Activated CD8-positive, alpha-beta T cell treated with anti-CD3 and anti-CD28 coated beads, Interleukin-2, amount 10 ng/mL, durations not matched to agents 7 days and 5 days (primary cell): ENCODE data around the gene DENND2A. TPM values are rescaled to one million over a fixed set of nuclear protein-coding genes. Genes with fewer than 3 reads are reported as not detected.

Experiments
- ATAC-seq: fragments of 150-1000 bp; cut with Tn5 transposase; one replicate; pipeline ENCODE4 v1.10.0; 2021; ENCODE audit warnings: moderate library complexity
- CTCF ChIA-PET: fragments of 350-600 bp; sonication (Branson Sonifier 250); formaldehyde crosslinking; loops from one replicate; lab custom pipeline; 2021; ENCODE audit warnings: antibody characterized with exemption; lab: Charles Lee
- POLR2A ChIA-PET: fragments of 350-600 bp; sonication (Branson Sonifier 250); formaldehyde crosslinking; loops from one replicate; lab custom pipeline; 2021; ENCODE audit warnings: antibody characterized with exemption; lab: Charles Lee
- DNase-seq: peaks from one replicate; pipeline ENCODE4 v3.0.0-alpha.2; 2020
- H3K27ac Mint-ChIP-seq: one replicate; pipeline ENCODE4 v1.8.0; 2021; ENCODE audit warnings: mild to moderate bottlenecking, mixed read lengths
- H3K27me3 Mint-ChIP-seq: one replicate; pipeline ENCODE4 v1.8.0; 2021; ENCODE audit warnings: low read depth, mixed read lengths
- H3K36me3 Mint-ChIP-seq: one replicate; pipeline ENCODE4 v1.8.0; 2021; ENCODE audit warnings: low read depth, mixed read lengths
- H3K4me1 Mint-ChIP-seq: one replicate; pipeline ENCODE4 v1.8.0; 2021; ENCODE audit warnings: low read depth, mixed read lengths
- H3K4me3 Mint-ChIP-seq: one replicate; pipeline ENCODE4 v1.8.0; 2021; ENCODE audit warnings: mild to moderate bottlenecking, mixed read lengths
- H3K9me3 Mint-ChIP-seq: one replicate; pipeline ENCODE4 v1.8.0; 2022; ENCODE audit warnings: mixed read lengths; ENCODE audit not compliant: insufficient read depth
- total RNA-seq, 2 experiments: library from RNA; stranded (reverse); gene quantifications; one replicate each; pipeline ENCODE4 v1.2.3, GENCODE V29; 2021

The DENND2A gene
- total RNA-seq, 2 experiments from 2014 or later = not detected

DNA sequence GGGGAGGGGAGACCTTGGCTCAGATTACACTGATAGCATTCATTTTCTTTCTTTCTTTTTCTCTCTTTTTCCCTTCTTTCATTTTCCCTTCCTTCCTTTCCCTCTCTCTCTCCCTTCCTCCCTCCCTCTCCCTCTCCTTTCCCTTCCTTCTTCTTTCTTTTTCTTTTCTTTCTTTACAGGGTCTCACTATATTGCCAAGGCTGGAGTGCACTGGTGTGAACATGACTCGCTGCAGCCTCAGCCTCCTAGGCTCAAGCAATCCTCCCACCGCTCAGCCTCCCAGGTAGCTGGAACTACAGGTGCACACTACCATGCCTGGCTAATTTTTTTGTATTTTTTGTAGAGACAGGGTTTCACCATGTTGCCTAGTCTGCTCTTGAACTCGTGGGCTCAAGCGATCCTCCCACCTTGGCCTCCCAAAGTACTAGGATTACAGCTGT is 88.4 kb downstream of the DENND2A start:
- Mint-ChIP-seq H3K4me3 (no peak overlapping the region), H3K27ac (no peak overlapping the region), H3K9me3 (no peaks in the 10 kb centered on the region), H3K36me3 (no peaks in the 10 kb centered on the region), H3K27me3 (no peaks in the 10 kb centered on the region), H3K4me1 (no peaks in the 10 kb centered on the region)
- ATAC-seq = no peak
- no peak for DNase-seq
- ChIA-PET POLR2A (no interaction called here), CTCF (no interaction called here)

DNA sequence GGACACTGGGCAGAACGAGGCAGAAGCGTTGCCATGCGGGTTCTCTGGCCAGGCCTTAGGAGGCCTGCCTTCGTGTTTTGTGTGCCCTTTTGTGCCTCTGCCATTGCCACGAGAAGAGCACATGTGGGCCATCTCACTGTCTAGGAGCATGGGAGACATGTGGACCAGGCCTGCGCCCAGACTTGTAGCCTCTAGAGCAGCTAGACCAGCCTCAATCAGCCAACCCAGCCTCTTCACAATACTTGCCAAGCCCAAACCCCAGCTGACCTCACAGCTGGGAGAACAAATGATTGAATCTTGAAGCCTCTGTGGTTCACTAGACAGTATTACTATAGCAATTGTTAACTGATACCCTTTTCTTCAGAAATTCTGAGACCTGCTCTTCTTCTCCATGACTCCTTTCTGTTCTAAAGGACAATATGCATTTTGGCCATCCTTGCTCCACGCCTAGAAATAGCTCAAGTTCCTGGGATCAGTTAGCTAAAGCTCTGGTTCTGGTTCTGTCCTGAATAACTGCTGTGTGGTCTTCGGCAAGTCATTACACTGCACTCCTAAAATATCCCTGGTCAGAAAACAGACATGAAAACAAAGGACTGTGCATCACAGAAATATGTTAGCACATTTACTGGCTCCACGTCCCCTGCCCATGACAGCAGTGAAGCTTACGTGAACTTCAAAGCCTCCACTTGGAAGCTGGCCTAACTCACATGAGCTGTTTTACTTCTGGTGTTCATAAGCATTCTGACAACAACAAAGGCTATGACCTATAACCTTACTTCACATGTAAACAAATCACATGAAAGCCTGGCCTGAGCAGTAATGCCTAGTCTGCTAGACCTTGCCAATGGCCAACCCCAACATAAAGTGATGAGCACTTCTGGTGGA is 89.0 kb downstream of the DENND2A start:
- Mint-ChIP-seq H3K36me3 (no peaks in the 10 kb centered on the region), H3K27ac (no peak overlapping the region), H3K4me3 (no peak overlapping the region), H3K9me3 (no peaks in the 10 kb centered on the region), H3K4me1 (no peaks in the 10 kb centered on the region), H3K27me3 (no peaks in the 10 kb centered on the region)
- CTCF ChIA-PET = no interaction called here
- DNase-seq (no peak), ATAC-seq (no peak)
- POLR2A ChIA-PET = no interaction called here

DNA sequence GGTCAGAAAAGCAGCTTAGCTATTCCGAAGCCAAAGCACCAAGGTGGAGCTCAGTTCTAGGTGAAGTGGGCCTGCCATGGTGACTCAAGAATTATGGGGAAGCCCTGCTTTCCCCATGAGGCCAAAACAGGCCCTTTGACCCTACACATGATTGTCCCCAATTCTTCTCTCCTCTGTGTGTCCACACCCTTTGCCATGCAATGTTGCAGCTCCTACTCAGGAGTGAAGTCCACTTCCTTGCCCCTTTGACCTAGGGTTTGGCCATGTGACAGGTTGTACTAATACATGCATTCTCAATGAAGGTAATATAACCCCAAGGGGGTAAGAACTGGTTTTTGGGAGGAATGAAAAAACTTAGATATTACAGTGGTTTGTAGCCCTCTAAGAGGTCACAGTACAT is 93.7 kb downstream of the DENND2A start:
- DNase-seq (no peak), ATAC-seq (no peak)
- no peak overlapping the region for H3K27ac Mint-ChIP-seq
- H3K27me3 Mint-ChIP-seq = peaks cover under 1% of the 10 kb centered on the region
- H3K9me3 Mint-ChIP-seq = no peaks in the 10 kb centered on the region
- H3K4me1 Mint-ChIP-seq = no peaks in the 10 kb centered on the region
- no peaks in the 10 kb centered on the region for H3K36me3 Mint-ChIP-seq
- ChIA-PET POLR2A (no interaction called here), CTCF (no interaction called here)
- H3K4me3 Mint-ChIP-seq = no peak overlapping the region

DNA sequence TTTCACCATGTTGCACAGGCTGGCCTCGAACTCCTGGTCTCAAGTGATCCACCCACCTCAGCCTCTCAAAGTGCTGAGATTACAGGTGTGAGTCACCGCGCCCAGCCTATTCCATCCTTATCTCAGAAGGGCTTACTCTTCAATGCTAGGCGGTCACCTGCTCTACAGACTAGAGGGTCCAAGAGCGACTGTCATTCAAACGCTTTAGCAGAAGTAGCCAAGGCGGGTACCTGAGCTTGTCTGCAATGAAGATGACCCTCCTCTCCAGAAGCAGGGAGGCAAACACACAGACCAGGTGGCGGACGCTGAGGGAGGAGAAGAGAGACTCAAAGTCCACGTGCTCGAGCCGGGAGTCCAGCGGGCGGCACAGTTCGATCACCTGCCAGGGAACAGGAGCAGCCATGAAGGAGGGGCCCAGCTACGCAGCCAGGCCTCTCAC is 96.2 kb downstream of the DENND2A start:
- ChIA-PET CTCF (no interaction called here), POLR2A (no interaction called here)
- H3K27ac Mint-ChIP-seq = no peak overlapping the region

DNA sequence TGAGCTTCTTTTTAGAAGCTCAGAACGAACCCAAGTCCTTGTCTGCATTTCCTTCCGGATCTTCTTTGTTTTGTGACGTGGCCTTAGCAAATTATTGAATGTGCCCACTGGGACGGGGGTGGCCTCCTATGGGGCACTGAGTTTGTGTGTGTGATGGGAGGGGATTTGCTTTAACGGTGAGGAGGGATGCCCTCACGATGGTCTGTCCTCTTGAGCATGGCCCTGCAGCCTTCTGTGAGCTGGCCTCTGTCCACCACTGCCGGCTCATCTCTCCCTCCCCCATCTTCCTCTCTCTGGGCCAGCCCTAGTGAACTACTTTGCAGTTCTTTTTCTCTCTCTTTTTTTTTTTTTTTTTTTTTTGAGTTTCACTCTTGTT is 98.4 kb downstream of the DENND2A start:
- CTCF ChIA-PET = interaction anchor here (0.9 kb wide), 1 partner anchor 111 kb away, joined by 3 read pairs; no protein-coding TSS in a partner anchor
- POLR2A ChIA-PET = no interaction called here
- Mint-ChIP-seq H3K4me1 (no peaks in the 10 kb centered on the region), H3K27me3 (peaks cover 8% of the 10 kb centered on the region), H3K9me3 (no peaks in the 10 kb centered on the region), H3K36me3 (no peaks in the 10 kb centered on the region), H3K4me3 (no peak overlapping the region), H3K27ac (no peak overlapping the region)
- ATAC-seq (no peak), DNase-seq (no peak)

More for the DNA sequence above, 96.2 kb downstream of the DENND2A start:
- Mint-ChIP-seq H3K9me3 (no peaks in the 10 kb centered on the region), H3K4me3 (no peak overlapping the region), H3K4me1 (no peaks in the 10 kb centered on the region), H3K27me3 (peaks cover 8% of the 10 kb centered on the region), H3K36me3 (no peaks in the 10 kb centered on the region)
- no peak for DNase-seq
- ATAC-seq = no peak

DNA sequence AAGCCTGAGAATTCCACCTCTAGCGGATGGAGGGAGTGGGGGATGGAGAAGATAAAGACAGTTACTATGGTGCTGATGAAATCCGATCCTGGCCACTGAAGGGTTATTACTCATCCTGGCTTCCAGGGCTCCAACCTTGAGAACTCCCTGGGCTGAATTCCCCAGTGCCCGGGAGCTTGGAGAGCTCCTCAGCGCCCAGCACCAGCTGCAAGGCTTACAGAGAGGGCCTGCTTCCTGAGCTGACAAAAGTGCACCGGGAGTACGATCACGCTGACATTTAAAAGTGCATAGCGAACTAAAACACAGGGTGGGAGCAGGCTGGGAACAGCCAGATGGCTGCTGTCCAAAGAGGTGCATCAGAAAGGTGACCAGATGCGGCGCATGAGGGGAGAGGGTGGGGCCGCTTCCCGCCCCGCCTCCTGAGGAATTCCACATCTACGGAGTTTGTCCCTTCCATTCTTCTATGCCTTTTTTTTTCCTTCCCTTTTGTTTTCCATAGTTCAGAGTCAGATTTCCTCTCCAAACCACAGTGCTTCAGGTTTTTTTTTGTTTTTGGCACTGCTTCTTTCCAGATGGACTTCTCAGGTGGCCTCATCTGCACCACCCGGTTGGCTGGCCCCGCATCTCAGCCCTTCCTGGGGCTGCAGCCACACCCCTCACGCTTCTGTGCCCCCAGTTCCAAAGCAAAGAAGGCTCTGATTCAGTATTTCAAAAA is 98.9 kb downstream of the DENND2A start:
- CTCF ChIA-PET = interaction anchor here (0.9 kb wide), 1 partner anchor 112 kb away, joined by 3 read pairs; no protein-coding TSS in a partner anchor
- no peak for DNase-seq
- Mint-ChIP-seq H3K27me3 (peaks cover 8% of the 10 kb centered on the region), H3K4me1 (no peaks in the 10 kb centered on the region), H3K36me3 (no peaks in the 10 kb centered on the region), H3K9me3 (no peaks in the 10 kb centered on the region), H3K4me3 (no peak overlapping the region), H3K27ac (no peak overlapping the region)
- ATAC-seq = no peak
- POLR2A ChIA-PET = no interaction called here

DNA sequence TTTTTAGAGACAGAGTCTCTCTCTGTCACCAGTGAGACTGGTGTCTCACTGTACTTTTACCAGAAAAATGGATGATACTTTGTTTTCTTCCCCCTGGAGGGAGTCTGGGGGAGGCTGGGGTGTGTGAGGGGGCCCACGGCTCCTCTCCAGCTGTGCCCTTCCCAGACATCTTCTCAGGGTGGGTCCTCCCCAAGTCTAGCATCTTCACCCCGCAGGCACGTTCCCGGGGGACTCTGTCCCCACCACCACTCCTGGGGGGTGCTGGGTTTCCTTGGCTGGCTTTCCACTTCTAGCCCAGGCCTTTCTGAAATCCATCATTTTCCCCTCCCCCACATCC is 99.5 kb downstream of the DENND2A start:
- ChIA-PET CTCF (no interaction called here), POLR2A (no interaction called here)
- no peaks in the 10 kb centered on the region for H3K9me3 Mint-ChIP-seq
- no peak overlapping the region for H3K4me3 Mint-ChIP-seq
- ATAC-seq (no peak), DNase-seq (no peak)
- no peak overlapping the region for H3K27ac Mint-ChIP-seq
- H3K4me1 Mint-ChIP-seq = no peaks in the 10 kb centered on the region
- H3K27me3 Mint-ChIP-seq = peaks cover 8% of the 10 kb centered on the region
- no peaks in the 10 kb centered on the region for H3K36me3 Mint-ChIP-seq

DNA sequence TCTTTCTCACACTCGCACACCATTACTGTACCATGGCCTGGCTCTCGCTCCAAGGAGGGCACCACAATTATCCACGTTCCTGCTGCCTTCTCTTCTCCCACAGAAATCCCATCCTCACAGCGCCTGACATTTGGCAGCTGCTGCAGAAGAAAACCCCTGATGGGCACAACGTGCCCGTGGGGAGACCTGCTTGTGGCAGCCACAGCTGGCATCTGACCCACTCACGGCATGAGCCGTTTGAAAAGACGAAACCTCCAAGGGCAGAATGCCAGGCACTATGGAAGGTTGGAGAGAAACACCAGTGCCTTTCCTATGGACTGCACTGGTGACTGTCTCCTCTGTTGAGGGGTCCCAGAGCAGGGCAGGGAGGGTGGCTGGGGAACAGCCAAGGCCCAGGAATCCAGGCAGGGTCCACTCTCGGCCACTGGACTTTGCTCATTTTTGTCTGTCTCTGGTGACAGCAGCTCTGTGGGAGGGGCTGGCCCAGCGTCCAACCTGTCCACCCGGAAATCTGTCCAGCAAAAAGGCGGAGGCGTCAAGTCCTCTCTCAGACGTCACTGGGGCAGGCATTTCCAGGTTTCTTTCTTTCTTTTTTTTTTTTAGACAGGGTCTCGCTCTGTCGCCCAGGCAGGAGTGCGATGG is 100.4 kb downstream of the DENND2A start:
- CTCF ChIA-PET = no interaction called here
- no peaks in the 10 kb centered on the region for H3K9me3 Mint-ChIP-seq
- no peak for DNase-seq
- POLR2A ChIA-PET = no interaction called here
- H3K27me3 Mint-ChIP-seq = peaks cover 8% of the 10 kb centered on the region
- ATAC-seq = no peak
- no peaks in the 10 kb centered on the region for H3K36me3 Mint-ChIP-seq
- H3K4me1 Mint-ChIP-seq = no peaks in the 10 kb centered on the region
- H3K27ac Mint-ChIP-seq = no peak overlapping the region
- no peak overlapping the region for H3K4me3 Mint-ChIP-seq

DNA sequence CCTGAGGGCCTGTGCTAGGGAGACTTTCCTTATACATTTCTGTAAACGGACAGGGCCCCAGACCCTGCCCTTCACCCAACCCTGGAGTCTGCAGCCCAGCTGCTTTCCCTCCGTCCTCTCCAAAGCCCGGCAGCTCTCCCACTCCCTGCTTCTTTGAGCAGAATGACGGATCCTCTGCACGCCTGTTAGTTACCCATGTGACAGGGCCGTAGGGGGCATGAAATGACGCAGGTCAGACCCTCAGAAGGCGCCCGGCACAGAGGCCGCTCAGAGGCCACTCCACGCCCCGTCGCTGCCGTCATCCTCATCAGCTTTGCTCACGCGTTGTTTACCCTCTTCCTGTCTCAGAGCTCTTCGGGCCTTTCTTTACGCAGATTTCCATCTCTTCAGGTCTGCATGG is 101.2 kb downstream of the DENND2A start:
- H3K27ac Mint-ChIP-seq = no peak overlapping the region
- no peak for DNase-seq
- peaks cover 8% of the 10 kb centered on the region for H3K27me3 Mint-ChIP-seq
- no peak for ATAC-seq
- no peaks in the 10 kb centered on the region for H3K9me3 Mint-ChIP-seq
- ChIA-PET POLR2A (no interaction called here), CTCF (no interaction called here)
- no peak overlapping the region for H3K4me3 Mint-ChIP-seq
- H3K4me1 Mint-ChIP-seq = no peaks in the 10 kb centered on the region
- H3K36me3 Mint-ChIP-seq = no peaks in the 10 kb centered on the region

DNA sequence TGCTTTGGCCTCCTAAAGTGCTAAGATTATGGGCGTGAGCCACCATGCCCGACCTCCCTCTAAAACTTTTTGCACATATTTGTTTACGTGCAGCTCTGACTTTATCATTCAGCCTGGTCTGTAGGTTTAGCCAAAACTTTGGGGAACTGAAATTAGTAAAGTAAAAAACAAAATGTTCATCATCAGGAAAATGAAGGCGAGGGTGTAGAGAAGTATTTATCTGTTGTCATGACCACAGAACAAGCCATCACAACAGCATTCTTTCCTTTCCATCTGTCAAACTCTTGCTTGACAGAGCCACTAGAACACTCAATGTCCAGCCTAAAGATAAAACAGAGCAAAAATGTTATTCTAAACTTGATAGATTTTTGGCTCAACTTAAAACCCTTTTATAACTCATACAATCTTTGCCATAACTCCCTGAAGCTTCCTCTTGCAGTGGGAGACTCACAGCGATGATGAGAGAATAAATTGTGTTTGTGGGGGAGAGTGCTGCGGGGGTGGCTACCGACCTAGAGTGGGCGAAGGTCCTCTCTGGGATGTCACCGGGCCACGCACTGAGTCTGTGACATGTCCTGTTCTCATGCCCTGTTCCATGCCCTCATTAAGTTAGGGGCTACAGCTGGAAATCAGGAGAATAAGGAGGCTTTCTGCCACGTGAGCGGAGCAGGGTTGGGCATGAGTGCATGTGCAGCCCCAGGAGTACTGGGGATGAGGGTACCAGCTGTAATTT is 102.7 kb downstream of the DENND2A start:
- no peak for DNase-seq
- Mint-ChIP-seq H3K4me3 (no peak overlapping the region), H3K4me1 (no peaks in the 10 kb centered on the region), H3K9me3 (no peaks in the 10 kb centered on the region), H3K27ac (no peak overlapping the region), H3K36me3 (no peaks in the 10 kb centered on the region), H3K27me3 (peaks cover 11% of the 10 kb centered on the region)
- ChIA-PET POLR2A (no interaction called here), CTCF (interaction anchor here (1.6 kb wide), 1 partner anchor 18 kb away, joined by 4 read pairs; no protein-coding TSS in a partner anchor)
- ATAC-seq = no peak

DNA sequence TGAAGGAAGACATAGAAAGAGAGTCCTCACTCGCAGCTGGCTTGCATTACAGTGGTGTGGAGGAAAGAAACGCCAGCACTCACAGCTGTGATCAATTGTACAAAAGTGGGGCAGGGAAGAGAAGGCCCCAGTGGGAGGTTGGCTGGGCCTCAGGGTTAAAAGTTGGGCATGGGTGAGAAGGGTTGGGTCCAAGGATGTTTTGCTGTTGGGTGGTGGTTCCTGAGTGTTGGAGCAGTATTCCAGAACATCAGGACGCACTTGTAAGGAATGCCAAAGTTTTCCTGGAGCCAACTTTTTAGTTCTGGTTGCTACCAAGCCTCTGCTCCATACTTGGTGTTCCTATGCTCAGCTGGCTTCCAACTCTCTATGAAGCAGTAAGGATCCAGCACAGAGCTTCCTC is 105.9 kb downstream of the DENND2A start:
- POLR2A ChIA-PET = no interaction called here
- Mint-ChIP-seq H3K36me3 (no peaks in the 10 kb centered on the region), H3K27me3 (peaks cover 9% of the 10 kb centered on the region), H3K27ac (no peak overlapping the region), H3K9me3 (no peaks in the 10 kb centered on the region), H3K4me3 (no peak overlapping the region), H3K4me1 (no peaks in the 10 kb centered on the region)
- DNase-seq (no peak), ATAC-seq (no peak)
- CTCF ChIA-PET = interaction anchor here (1.7 kb wide), 1 partner anchor 17 kb away, joined by 3 read pairs; no protein-coding TSS in a partner anchor
